Progenitor cell of endocrine pancreas (in vitro differentiated cells): Measurements from ENCODE around the gene OXSR1. TPM values are rescaled to one million over a fixed set of nuclear protein-coding genes. Genes with fewer than 3 reads are reported as not detected.

Experiments
- DNase-seq: peaks from one replicate; pipeline ENCODE4 v3.0.0; 2021; ENCODE audit warnings: low spot score; ENCODE audit not compliant: unreplicated experiment
- H3K27ac Mint-ChIP-seq: 2 replicates; pipeline ENCODE4 v1.8.0; 2021; ENCODE audit warnings: mild to moderate bottlenecking, moderate library complexity, mixed read lengths
- H3K27me3 Mint-ChIP-seq: 2 replicates; pipeline ENCODE4 v1.8.0; 2021; ENCODE audit warnings: mixed read lengths
- H3K36me3 Mint-ChIP-seq: 2 replicates; pipeline ENCODE4 v1.8.0; 2022; ENCODE audit warnings: mixed read lengths; ENCODE audit not compliant: insufficient read depth
- H3K4me1 Mint-ChIP-seq: 2 replicates; pipeline ENCODE4 v1.8.0; 2021; ENCODE audit warnings: low read depth, mixed read lengths
- H3K4me3 Mint-ChIP-seq: 2 replicates; pipeline ENCODE4 v1.8.0; 2021; ENCODE audit warnings: low read depth, mild to moderate bottlenecking, moderate library complexity, mixed read lengths
- H3K9me3 Mint-ChIP-seq: 2 replicates; pipeline ENCODE4 v1.8.0; 2021; ENCODE audit warnings: low read depth, mixed read lengths
- total RNA-seq: library from RNA; stranded (reverse); gene quantifications from 2 replicates; pipeline ENCODE4 v1.2.1, GENCODE V29; 2021
- TF ChIP-seq, protein P1 (sequence below): fragments of 200-600 bp; sonication (generic); IDR thresholded peaks from one replicate; pipeline ENCODE4 v1.5.0; 2021; ENCODE audit warnings: antibody characterized with exemption, mild to moderate bottlenecking; ENCODE audit not compliant: unreplicated experiment

OXSR1 gene
- total RNA-seq, 1 donor from 2014 or later = 55.5 TPM

- Mint-ChIP-seq H3K9me3 (no peaks in the 10 kb centered on the region), H3K4me1 (no peaks in the 10 kb centered on the region), H3K36me3 (peaks cover 21% of the 10 kb centered on the region), H3K27me3 (no peaks in the 10 kb centered on the region), H3K27ac (no peak overlapping the region), H3K4me3 (no peak overlapping the region)
- TF ChIP-seq, protein P1, sequence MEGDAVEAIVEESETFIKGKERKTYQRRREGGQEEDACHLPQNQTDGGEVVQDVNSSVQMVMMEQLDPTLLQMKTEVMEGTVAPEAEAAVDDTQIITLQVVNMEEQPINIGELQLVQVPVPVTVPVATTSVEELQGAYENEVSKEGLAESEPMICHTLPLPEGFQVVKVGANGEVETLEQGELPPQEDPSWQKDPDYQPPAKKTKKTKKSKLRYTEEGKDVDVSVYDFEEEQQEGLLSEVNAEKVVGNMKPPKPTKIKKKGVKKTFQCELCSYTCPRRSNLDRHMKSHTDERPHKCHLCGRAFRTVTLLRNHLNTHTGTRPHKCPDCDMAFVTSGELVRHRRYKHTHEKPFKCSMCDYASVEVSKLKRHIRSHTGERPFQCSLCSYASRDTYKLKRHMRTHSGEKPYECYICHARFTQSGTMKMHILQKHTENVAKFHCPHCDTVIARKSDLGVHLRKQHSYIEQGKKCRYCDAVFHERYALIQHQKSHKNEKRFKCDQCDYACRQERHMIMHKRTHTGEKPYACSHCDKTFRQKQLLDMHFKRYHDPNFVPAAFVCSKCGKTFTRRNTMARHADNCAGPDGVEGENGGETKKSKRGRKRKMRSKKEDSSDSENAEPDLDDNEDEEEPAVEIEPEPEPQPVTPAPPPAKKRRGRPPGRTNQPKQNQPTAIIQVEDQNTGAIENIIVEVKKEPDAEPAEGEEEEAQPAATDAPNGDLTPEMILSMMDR = no peak
- DNase-seq = no peak
These were observed 39.8 kb upstream of the OXSR1 start for GRCh38 chr3:38125305-38126120.

GRCh38 chr3:38126121-38126892 lies 39.0 kb upstream of the OXSR1 start:
- no peak overlapping the region for H3K27ac Mint-ChIP-seq
- no peak for DNase-seq
- no peak overlapping the region for H3K4me3 Mint-ChIP-seq
- TF ChIP-seq, protein P1 = no peak
- no peaks in the 10 kb centered on the region for H3K27me3 Mint-ChIP-seq
- peaks cover 19% of the 10 kb centered on the region for H3K36me3 Mint-ChIP-seq
- no peaks in the 10 kb centered on the region for H3K9me3 Mint-ChIP-seq
- no peaks in the 10 kb centered on the region for H3K4me1 Mint-ChIP-seq

GRCh38 chr3:38127611-38128302 lies 37.6 kb upstream of the OXSR1 start:
- DNase-seq = no peak
- H3K9me3 Mint-ChIP-seq = no peaks in the 10 kb centered on the region
- no peaks in the 10 kb centered on the region for H3K27me3 Mint-ChIP-seq
- peaks cover 3% of the 10 kb centered on the region for H3K4me1 Mint-ChIP-seq
- no peak overlapping the region for H3K27ac Mint-ChIP-seq
- no peak overlapping the region for H3K4me3 Mint-ChIP-seq
- peaks cover 21% of the 10 kb centered on the region for H3K36me3 Mint-ChIP-seq
- TF ChIP-seq, protein P1 = no peak

GRCh38 chr3:38128303-38128655 lies 37.1 kb upstream of the OXSR1 start:
- Mint-ChIP-seq H3K36me3 (peaks cover 17% of the 10 kb centered on the region), H3K9me3 (no peaks in the 10 kb centered on the region), H3K27ac (no peak overlapping the region), H3K27me3 (no peaks in the 10 kb centered on the region), H3K4me1 (peaks cover 8% of the 10 kb centered on the region), H3K4me3 (no peak overlapping the region)
- DNase-seq = no peak
- TF ChIP-seq, protein P1 = no peak

DNA sequence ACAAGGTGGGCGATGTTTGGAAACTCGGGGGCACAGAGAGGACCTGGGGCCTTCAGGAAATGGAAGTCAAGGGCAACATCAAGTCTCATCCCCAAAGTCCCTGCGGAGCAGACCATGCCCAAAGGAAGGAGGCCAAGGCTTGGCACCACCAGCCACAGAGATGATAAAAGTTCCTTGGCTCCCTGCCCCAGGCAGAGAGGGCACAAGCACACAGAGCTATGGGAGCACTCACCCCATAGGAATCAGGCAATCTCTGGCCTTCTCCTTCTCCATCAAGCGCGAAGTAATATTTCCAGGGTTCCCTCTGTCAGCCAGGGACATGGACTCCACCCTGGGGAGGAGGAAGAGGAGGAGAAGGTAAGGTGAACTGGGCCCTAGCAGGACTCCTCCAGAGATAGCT lies 36.3 kb upstream of the OXSR1 start:
- H3K27me3 Mint-ChIP-seq = no peaks in the 10 kb centered on the region
- H3K27ac Mint-ChIP-seq = no peak overlapping the region
- peaks cover 16% of the 10 kb centered on the region for H3K4me1 Mint-ChIP-seq
- DNase-seq = no peak
- no peaks in the 10 kb centered on the region for H3K9me3 Mint-ChIP-seq
- TF ChIP-seq, protein P1 = no peak
- no peak overlapping the region for H3K4me3 Mint-ChIP-seq
- H3K36me3 Mint-ChIP-seq = peaks cover 17% of the 10 kb centered on the region
